CD4-positive, CD25-positive, alpha-beta regulatory T cell (primary cell): ENCODE measurements around the gene PIEZO1. TPM values are rescaled to one million over a fixed set of nuclear protein-coding genes. Genes with fewer than 3 reads are reported as not detected.
A peak's percentile ranks its signal among the peaks of the same experiment; 100 is the strongest.

Source experiments
- ATAC-seq, 2 donors: fragments of 150-1000 bp; cut with Tn5 transposase; one replicate each; pipeline ENCODE4 v1.10.0; 2021; ENCODE audit warnings: low read depth in 2 of 2, moderate number of reproducible peaks in 2 of 2, moderate library complexity in 1 of 2
- DNase-seq, 3 donors: peaks; one replicate each; pipeline versions ENCODE4 v3.0.0 to v3.0.0-alpha.2; 2012 to 2022; ENCODE audit warnings: mixed read lengths in 1 of 3
- H3K27ac ChIP-seq: one replicate; pipeline ENCODE4 v1.7.0; 2013; ENCODE audit warnings: mild to moderate bottlenecking, low read length; ENCODE audit not compliant: insufficient read depth, poor library complexity, severe bottlenecking
- H3K27me3 ChIP-seq: one replicate; pipeline ENCODE4 v1.7.0; 2013; ENCODE audit warnings: low read length; ENCODE audit not compliant: control insufficient read depth, insufficient read depth
- H3K36me3 ChIP-seq: one replicate; pipeline ENCODE4 v1.7.0; 2013; ENCODE audit warnings: mild to moderate bottlenecking, low read length, moderate library complexity; ENCODE audit not compliant: control insufficient read depth, insufficient read depth
- H3K4me1 ChIP-seq: 2 replicates; pipeline ENCODE4 v1.7.0; 2013; ENCODE audit warnings: mild to moderate bottlenecking, low read length; ENCODE audit not compliant: insufficient read depth, control insufficient read depth, poor library complexity, severe bottlenecking
- H3K4me3 ChIP-seq: one replicate; pipeline ENCODE4 v1.7.0; 2013; ENCODE audit warnings: low read depth, mild to moderate bottlenecking, low read length, moderate library complexity
- H3K9me3 ChIP-seq, 2 experiments: 1 replicate in 1 of 2; 2 replicates in 1 of 2; pipeline ENCODE4 v1.7.0; 2013; ENCODE audit warnings: low read length in 2 of 2, mild to moderate bottlenecking in 1 of 2, moderate library complexity in 1 of 2; ENCODE audit not compliant: control insufficient read depth in 2 of 2
- H3K27ac Mint-ChIP-seq, 3 donors: one replicate each; pipeline ENCODE4 v1.8.0; 2020 to 2022; ENCODE audit warnings: mild to moderate bottlenecking in 3 of 3, mixed read lengths in 3 of 3, moderate library complexity in 2 of 3
- H3K27me3 Mint-ChIP-seq: one replicate; pipeline ENCODE4 v1.8.0; 2022; ENCODE audit warnings: mild to moderate bottlenecking, mixed read lengths
- H3K36me3 Mint-ChIP-seq: one replicate; pipeline ENCODE4 v1.8.0; 2020; ENCODE audit warnings: mixed read lengths
- H3K4me1 Mint-ChIP-seq, 4 donors: one replicate each; pipeline ENCODE4 v1.8.0; 2020 to 2022; ENCODE audit warnings: mixed read lengths in 4 of 4, mild to moderate bottlenecking in 1 of 4
- H3K4me3 Mint-ChIP-seq, 4 donors: one replicate each; pipeline ENCODE4 v1.8.0; 2020 to 2022; ENCODE audit warnings: mild to moderate bottlenecking in 4 of 4, mixed read lengths in 4 of 4, moderate library complexity in 3 of 4
- H3K9me3 Mint-ChIP-seq, 7 donors: one replicate each; pipeline ENCODE4 v1.8.0; 2020 to 2022; ENCODE audit warnings: mixed read lengths in 7 of 7, mild to moderate bottlenecking in 3 of 7, moderate library complexity in 2 of 7
- polyA plus RNA-seq, 4 donors: library from polyadenylated mRNA; unstranded; fragments of 300-500 nt; fragmentation: Illumina TruSeq; gene quantifications; one replicate each; pipeline ENCODE4 v1.2.3, GENCODE V29; 2021
- total RNA-seq: library from RNA; stranded (reverse); gene quantifications from one replicate; pipeline ENCODE4 v1.2.3, GENCODE V29; 2022

Gene PIEZO1
- total and polyA plus RNA-seq, 5 donors from 2014 or later, result 18.1 to 337 (median 20.2) TPM

DNA sequence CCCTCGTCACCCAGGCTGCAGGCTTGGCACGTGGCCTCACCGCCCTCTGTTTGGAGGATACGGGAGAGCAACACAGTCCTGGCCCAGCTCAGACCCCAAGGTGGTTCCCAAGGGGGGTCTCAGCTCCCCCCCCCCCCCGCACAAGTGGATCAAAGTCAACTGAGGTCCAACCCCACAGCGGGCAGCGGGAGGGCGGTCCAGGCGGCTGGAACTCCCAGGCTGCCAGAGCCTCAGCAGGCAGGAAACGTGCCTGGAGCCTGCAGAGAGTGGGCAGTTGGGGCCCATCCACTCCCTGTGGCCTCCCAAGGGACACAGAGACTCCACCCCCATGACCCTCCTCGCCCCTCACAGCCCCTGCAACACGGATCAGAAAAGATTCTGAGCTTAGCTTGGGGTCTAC, 36.7 kb downstream of the PIEZO1 start:
- Mint-ChIP-seq H3K9me3 (no peaks in the 10 kb centered on the region), H3K27ac (peak overlapping the region in 1 of 3 donors; percentile 76), H3K27me3 (no peaks in the 10 kb centered on the region), H3K4me1 (peaks cover 0 to 37% (median 10%) of the 10 kb centered on the region in 4 donors), H3K4me3 (no peak overlapping the region), H3K36me3 (no peaks in the 10 kb centered on the region)
- H3K4me3 ChIP-seq, result no peak overlapping the region
- H3K27ac ChIP-seq, result no peak overlapping the region
- H3K36me3 ChIP-seq, result peaks cover 8% of the 10 kb centered on the region
- H3K9me3 ChIP-seq, result no peaks in the 10 kb centered on the region
- ATAC-seq, result no peak
- no peak for DNase-seq
- H3K4me1 ChIP-seq, result peaks cover 33% of the 10 kb centered on the region
- H3K27me3 ChIP-seq, result no peaks in the 10 kb centered on the region

DNA sequence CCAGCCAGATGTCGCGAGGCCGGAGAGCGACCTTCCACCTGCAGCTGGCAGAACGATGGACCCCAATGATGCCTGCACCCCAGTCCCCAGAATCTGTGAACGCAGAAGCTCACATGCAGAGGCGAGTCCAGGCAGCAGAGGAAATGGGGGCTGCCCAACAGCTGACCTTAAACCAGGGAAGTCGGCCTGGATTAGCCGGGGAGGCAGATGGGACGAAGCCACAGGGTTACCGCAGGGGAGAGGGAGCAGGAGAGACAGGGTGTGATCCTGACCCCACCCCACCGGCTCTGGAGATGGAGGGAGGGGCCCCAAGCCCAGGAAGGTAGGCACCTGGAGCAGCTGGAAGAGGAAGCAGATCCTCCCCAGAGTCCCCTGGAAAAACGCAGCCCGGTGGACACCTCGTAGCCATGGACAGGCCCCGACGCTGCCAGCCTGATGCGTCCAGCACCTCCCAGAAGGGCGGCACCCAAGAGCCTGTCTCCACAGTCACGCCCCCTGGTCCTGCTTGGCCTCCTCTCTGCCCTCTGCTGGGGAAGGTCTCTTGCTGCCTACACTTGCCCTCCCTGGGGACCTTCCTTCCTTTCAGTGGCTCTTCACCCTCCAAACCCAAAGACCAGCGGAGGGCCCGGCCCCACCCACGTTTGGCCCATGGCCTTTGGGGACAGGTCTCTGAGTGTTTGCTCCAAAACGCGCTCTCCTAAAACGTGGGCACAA, 37.3 kb downstream of the PIEZO1 start:
- peak in 2 of 3 donors; percentile 14 to 66 for DNase-seq
- no peaks in the 10 kb centered on the region for H3K36me3 Mint-ChIP-seq

DNA sequence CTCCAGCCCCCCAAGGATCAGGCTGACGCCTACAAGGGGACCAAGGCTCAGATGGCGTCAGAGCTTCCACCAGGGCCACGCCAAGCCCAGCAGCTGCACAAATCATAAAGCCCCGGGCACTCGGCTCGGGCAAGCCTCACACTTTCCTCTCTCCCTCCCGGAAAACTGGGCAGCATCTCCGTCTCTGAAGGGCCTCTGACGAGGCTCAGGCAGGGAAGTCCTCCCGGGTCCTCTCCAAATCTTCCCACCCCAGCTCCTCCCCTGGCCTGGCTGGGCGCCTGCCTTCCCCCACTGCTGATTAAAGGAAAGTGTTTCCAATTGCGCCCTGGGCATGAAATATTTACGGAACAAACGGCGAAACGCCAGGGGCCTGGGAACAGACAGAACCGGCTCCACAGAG, 38.5 kb downstream of the PIEZO1 start:
- no peaks in the 10 kb centered on the region for H3K27me3 ChIP-seq
- Mint-ChIP-seq H3K4me3 (no peak overlapping the region), H3K27ac (peak overlapping the region; percentile 83 to 89 (median 88)), H3K36me3 (no peaks in the 10 kb centered on the region), H3K27me3 (no peaks in the 10 kb centered on the region), H3K4me1 (peaks cover 0 to 39% (median 10%) of the 10 kb centered on the region in 4 donors), H3K9me3 (no peaks in the 10 kb centered on the region)
- H3K4me3 ChIP-seq, result no peak overlapping the region
- peaks cover 35% of the 10 kb centered on the region for H3K4me1 ChIP-seq
- ATAC-seq (no peak), DNase-seq (no peak)
- peaks cover under 1% of the 10 kb centered on the region for H3K36me3 ChIP-seq
- H3K9me3 ChIP-seq, result no peaks in the 10 kb centered on the region
- peak overlapping the region; percentile 72 for H3K27ac ChIP-seq

More for the DNA sequence above, 37.3 kb downstream of the PIEZO1 start:
- H3K4me1 ChIP-seq, result peaks cover 35% of the 10 kb centered on the region
- Mint-ChIP-seq H3K27ac (peak overlapping the region in 1 of 3 donors; percentile 76), H3K27me3 (no peaks in the 10 kb centered on the region), H3K4me1 (peaks cover 0 to 39% (median 10%) of the 10 kb centered on the region in 4 donors), H3K9me3 (no peaks in the 10 kb centered on the region), H3K4me3 (no peak overlapping the region)
- H3K36me3 ChIP-seq, result peaks cover 8% of the 10 kb centered on the region
- H3K27me3 ChIP-seq, result no peaks in the 10 kb centered on the region
- ATAC-seq, result peak in 1 of 2 donors; percentile 26
- no peak overlapping the region for H3K4me3 ChIP-seq
- no peak overlapping the region for H3K27ac ChIP-seq
- no peaks in the 10 kb centered on the region for H3K9me3 ChIP-seq

DNA sequence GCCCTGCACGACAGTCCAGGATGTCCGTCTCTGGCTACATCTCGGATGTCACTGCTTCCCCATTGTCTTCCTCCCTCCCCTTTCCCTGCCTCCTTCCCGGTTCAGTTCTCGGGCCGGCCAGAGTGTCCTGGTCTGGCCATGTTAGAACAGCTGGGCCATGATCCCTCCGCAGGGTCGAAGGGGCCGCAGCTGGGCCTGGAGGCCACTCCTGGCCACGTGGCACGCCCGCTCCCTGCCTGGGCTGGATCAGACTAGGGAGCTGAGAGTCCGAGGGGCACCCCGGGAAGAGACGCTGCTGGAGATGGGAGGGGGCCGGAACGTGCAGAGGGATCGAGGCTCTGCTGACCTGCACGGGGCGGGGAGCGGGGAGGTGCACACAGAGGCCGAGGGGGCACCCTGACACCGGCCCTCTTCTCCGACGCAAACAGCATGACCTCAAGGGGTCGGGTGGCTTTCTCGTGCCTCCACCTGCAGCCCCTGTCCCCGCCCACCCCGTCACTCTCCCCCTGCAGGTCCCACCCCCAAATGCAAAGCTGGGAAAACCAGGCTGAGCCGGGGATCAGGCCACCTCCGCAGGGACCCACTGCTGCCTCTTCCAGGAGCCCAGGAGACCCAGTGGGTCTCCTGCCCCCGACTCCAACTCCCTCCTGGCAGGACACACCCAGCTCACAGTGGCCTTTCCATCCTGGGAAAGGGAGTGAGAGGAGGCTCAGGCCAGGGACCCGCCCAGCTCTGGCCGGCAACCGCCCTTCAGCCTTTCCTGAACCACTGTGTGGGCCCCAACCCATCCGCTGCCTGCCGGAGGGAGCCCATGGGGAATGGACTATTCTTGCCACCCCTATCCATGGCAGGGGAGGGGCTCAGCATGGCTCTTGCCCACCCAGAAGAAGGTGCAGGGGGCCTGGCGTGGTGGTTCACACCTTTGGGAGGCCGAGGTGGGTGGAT, 40.2 kb downstream of the PIEZO1 start:
- Mint-ChIP-seq H3K36me3 (no peaks in the 10 kb centered on the region), H3K27me3 (no peaks in the 10 kb centered on the region), H3K9me3 (no peaks in the 10 kb centered on the region), H3K4me1 (peaks cover 0 to 39% (median 10%) of the 10 kb centered on the region in 4 donors), H3K4me3 (peak overlapping the region in 2 of 4 donors; percentile 73 to 76), H3K27ac (peak overlapping the region in 1 of 3 donors; percentile 98)
- Histone ChIP-seq H3K27ac (peak overlapping the region; percentile 72), H3K9me3 (no peaks in the 10 kb centered on the region), H3K4me1 (peaks cover 35% of the 10 kb centered on the region), H3K27me3 (no peaks in the 10 kb centered on the region), H3K36me3 (peaks cover 12% of the 10 kb centered on the region), H3K4me3 (no peak overlapping the region)
- DNase-seq (no peak), ATAC-seq (no peak)

DNA sequence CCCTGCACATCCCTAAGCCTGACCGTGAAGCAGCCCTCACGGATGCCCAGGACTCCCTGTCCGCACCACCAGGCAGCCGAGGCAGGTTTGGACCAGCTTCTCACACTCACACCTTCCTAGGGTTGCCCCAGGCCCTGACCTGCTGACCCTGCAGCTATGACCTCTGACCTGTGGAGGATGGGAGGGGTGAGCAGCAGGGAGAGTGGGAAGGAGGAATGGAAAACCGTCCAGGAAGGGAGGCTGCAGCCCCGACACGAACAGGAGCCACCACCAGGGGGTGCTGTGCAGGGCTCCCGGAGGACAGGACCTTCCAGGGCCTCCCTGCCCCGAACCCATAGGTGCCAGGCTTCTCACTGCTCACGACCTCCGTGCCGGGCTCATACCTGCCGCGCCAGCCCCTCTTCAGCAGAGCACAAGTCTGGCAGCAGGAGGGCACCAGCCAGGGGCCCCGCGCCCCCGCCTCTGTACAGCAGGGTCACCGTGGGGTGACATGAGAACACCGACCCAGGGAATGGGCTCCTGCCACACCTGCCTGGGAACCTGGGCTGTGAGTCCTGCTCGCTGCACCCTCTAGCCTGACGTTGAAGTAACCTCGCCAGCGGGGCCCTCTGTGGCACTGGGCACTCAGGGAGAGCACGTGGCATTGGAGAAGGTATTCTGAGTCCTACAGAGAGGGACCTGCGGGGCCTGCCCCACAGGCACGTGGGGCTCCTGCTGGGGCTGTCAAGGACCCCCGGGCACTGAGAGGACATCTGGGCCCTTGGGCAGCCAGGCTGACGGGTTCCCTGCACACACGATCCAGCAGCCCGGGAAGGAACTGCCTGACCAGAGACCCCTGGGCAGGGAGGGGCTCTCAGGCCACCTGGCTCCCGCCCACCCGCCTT, 41.1 kb downstream of the PIEZO1 start:
- no peak overlapping the region for H3K4me3 Mint-ChIP-seq
- no peaks in the 10 kb centered on the region for H3K36me3 Mint-ChIP-seq
- Histone ChIP-seq H3K4me3 (no peak overlapping the region), H3K4me1 (peaks cover 35% of the 10 kb centered on the region), H3K9me3 (no peaks in the 10 kb centered on the region), H3K27me3 (no peaks in the 10 kb centered on the region), H3K36me3 (peaks cover 12% of the 10 kb centered on the region), H3K27ac (no peak overlapping the region)
- no peaks in the 10 kb centered on the region for H3K9me3 Mint-ChIP-seq
- peak overlapping the region in 1 of 3 donors; percentile 43 for H3K27ac Mint-ChIP-seq
- DNase-seq (peak; percentile 56 to 64 (median 62)), ATAC-seq (peak; percentile 42 to 47)
- H3K4me1 Mint-ChIP-seq, result peaks cover 0 to 39% (median 10%) of the 10 kb centered on the region in 4 donors
- H3K27me3 Mint-ChIP-seq, result no peaks in the 10 kb centered on the region

DNA sequence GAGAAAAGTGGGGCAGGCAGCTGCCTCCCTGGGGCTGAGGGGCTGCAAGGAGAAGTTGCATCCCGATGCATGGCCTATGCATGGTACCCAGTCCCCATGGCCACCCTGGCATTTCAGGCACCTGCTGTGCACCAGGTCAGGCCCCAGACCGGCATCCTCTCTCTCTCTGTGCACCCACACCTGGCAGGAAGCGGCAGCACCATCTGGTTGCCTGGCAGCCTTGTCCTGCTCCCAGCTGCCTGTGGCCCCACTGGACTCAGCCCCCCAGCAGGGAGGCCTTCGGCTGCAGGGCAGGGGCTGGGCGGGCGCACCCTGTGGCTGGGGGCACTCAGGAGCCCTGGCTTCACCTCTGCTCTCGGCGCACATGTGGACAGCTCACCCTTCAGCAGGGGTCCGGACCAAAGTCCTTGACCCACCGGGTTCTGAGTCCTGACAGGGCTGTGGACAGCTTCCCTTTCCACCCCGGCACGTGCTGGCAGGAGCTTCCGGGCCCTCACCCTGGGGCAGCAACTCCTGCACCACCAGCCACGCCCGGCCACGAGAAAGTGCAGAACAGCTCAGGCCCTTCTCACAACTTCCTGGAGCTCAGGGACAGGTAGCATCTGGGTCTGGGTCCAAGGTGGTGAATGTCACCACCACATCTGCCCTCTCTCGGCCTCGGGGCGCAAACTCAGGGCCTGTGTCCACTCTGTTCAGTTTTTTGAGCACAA, 42.0 kb downstream of the PIEZO1 start:
- no peaks in the 10 kb centered on the region for H3K27me3 ChIP-seq
- H3K9me3 Mint-ChIP-seq, result no peaks in the 10 kb centered on the region
- H3K4me3 Mint-ChIP-seq, result no peak overlapping the region
- H3K4me1 Mint-ChIP-seq, result peaks cover 0 to 37% (median 10%) of the 10 kb centered on the region in 4 donors
- H3K27ac Mint-ChIP-seq, result no peak overlapping the region
- ATAC-seq (no peak), DNase-seq (no peak)
- H3K4me1 ChIP-seq, result peaks cover 35% of the 10 kb centered on the region
- no peak overlapping the region for H3K27ac ChIP-seq
- no peaks in the 10 kb centered on the region for H3K27me3 Mint-ChIP-seq
- H3K36me3 ChIP-seq, result peaks cover 12% of the 10 kb centered on the region
- H3K36me3 Mint-ChIP-seq, result no peaks in the 10 kb centered on the region
- H3K4me3 ChIP-seq, result no peak overlapping the region
- no peaks in the 10 kb centered on the region for H3K9me3 ChIP-seq
